Heart right ventricle (tissue), 16 donors: Measurements from ENCODE around the gene ENOX1. TPM values are rescaled to one million over a fixed set of nuclear protein-coding genes. Genes with fewer than 3 reads are reported as not detected.

Source experiments
- ATAC-seq, 8 donors: fragments of 200-7000 bp; cut with Tn5 transposase; one replicate each; pipeline ENCODE4 v1.9.1; 2020; ENCODE audit warnings: mild to moderate bottlenecking in 8 of 8, moderate library complexity in 8 of 8, moderate number of reproducible peaks in 1 of 8
- DNase-seq, 2 donors: peaks; one replicate each; pipeline ENCODE4 v3.0.0-alpha.2; 2020
- H3K27ac ChIP-seq, 10 donors: fragments of 200-600 bp; sonication (generic) in 2 of 10; one replicate each; pipeline versions ENCODE4 v1.5.0 to v1.8.0; 2020 to 2022; ENCODE audit warnings: mild to moderate bottlenecking in 3 of 10
- H3K27me3 ChIP-seq, 7 donors: fragments of 200-600 bp; one replicate each; pipeline ENCODE4 v1.8.0; 2021 to 2022; ENCODE audit warnings: mild to moderate bottlenecking in 2 of 7
- H3K36me3 ChIP-seq, 9 donors: fragments of 200-600 bp; sonication (generic) in 1 of 9; one replicate each; pipeline versions ENCODE4 v1.5.0 to v1.8.0; 2020 to 2022; ENCODE audit warnings: mild to moderate bottlenecking in 2 of 9
- H3K4me1 ChIP-seq, 9 donors: fragments of 200-600 bp; sonication (generic) in 1 of 9; one replicate each; pipeline versions ENCODE4 v1.5.0 to v1.8.0; 2020 to 2022; ENCODE audit warnings: mild to moderate bottlenecking in 4 of 9
- H3K4me3 ChIP-seq, 10 donors: fragments of 200-600 bp; sonication (generic) in 2 of 10; one replicate each; pipeline versions ENCODE4 v1.5.0 to v1.8.0; 2020 to 2022; ENCODE audit warnings: mild to moderate bottlenecking in 7 of 10, moderate library complexity in 2 of 10
- H3K9me3 ChIP-seq, 11 donors: fragments of 200-600 bp in 10 of 11; sonication (generic) in 2 of 11; one replicate each; pipeline versions ENCODE4 v1.5.0 to v1.8.0; 2013 to 2022; ENCODE audit warnings: mild to moderate bottlenecking in 2 of 11, control low read depth in 1 of 11, moderate library complexity in 1 of 11
- WGBS, 2 donors: extraction: QIAGEN DNeasy Blood & Tissue Kit; methylation state at CpG; one replicate each; pipeline ENCODE4 v1.1.7; 2013; ENCODE audit warnings: inconsistent platforms in 1 of 2; 5-methylcytosine and 5-hydroxymethylcytosine counted together
- intact Hi-C, 10 donors: fragments of 100-400 bp; cut with DNase I; formaldehyde crosslinking; loops; one replicate each; pipeline versions ENCODE4 v1.11.1 to v1.14.2; 2022
- polyA plus RNA-seq, 2 donors: library from polyadenylated mRNA; stranded (reverse); fragments of 200-250 nt; gene quantifications; one replicate each; pipeline ENCODE4 v1.2.3, GENCODE V29; 2013
- total RNA-seq, 10 donors: library from RNA; stranded (reverse); fragmentation: NEBNext Ultra II Directional in 3 of 10; extraction: Animal tissue kit (Norgen Biotek cat#: 25700) in 3 of 10; gene quantifications; one replicate each; pipeline versions ENCODE4 v1.2.1 to v1.2.4, GENCODE V29; 2021 to 2023
- TF ChIP-seq, protein P1 (sequence below), 9 donors: fragments of 200-600 bp; sonication (generic) in 2 of 9; IDR thresholded peaks; one replicate each; pipeline versions ENCODE4 v1.5.0 to v1.8.0; 2021 to 2022; ENCODE audit warnings: antibody characterized with exemption in 9 of 9, mild to moderate bottlenecking in 5 of 9, moderate library complexity in 1 of 9
- donor health status: Arrhythmogenic right ventricular cardiomyopathy.
- donor health status: ischemic (EF 13 %, LVEDD 7.1; RV severe dilation, severe dysfunction).
- donor health status: healthy with polysubstance abuse.
- donor health status: DM: no; HTN: yes; CAD: no.
- donor health status: DM: no; HTN: no; CAD: no.
- donor health status: ischemic (EF 25% LVEDD 6.9; RV normal size, moderate dysfunction).
- donor health status: ischemic (EF 25% LVEDD 5.7; RV mildly dilated, moderate dysfunction).
- donor health status: healthy.
- donor health status: DM: yes; HTN: yes; CAD: no.
- donor health status: Ischemic cardiomyopathy.
- donor health status: ischemic (EF 35%, LVEDD 5.7; RV mildly dilated, moderate dysfunction).
- donor health status: nonischemic (EF 11% LVEDD 7.7; RV severe dilation, severe dysfunction).
- donor health status: DM: yes; HTN: yes; CAD: no.
- donor health status: PGD.
- donor health status: ischemic (EF 29% LVEDD 5.4; RV normal size, mild dysfunction).
- donor health status: nonischemic (EF 23%, LVEDD 6.1; RV moderate dilation, normal function).

ENOX1 gene
- total and polyA plus RNA-seq, 12 donors, result 2.0 to 10.4 (median 7.1) TPM

DNA sequence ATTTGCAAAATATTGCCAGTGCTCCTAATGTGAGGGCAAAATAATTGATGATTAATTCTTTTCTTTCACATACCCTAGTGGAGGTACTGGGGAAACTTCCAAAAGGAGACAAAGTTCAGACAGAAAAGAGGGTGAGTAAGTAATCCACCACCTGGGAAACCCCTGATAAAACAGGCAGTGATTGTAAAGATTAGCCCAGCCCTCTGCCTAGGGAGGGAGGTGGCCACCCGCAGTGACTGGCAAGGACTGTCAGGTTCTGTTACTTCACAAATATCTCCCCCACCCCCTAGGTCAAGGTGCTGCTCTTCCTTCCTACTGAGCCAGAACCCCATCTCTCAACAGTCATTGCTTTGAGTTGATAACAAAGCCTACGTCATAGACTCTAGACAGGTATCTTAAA is 523.7 kb downstream of the ENOX1 start:
- Histone ChIP-seq H3K36me3 (no peaks in the 10 kb centered on the region), H3K27me3 (no peaks in the 10 kb centered on the region), H3K27ac (no peak overlapping the region), H3K4me1 (peaks cover 0 to 3% (median 0%) of the 10 kb centered on the region in 9 donors), H3K4me3 (no peak overlapping the region), H3K9me3 (no peaks in the 10 kb centered on the region)
- ATAC-seq, result no peak
- TF ChIP-seq, protein P1, sequence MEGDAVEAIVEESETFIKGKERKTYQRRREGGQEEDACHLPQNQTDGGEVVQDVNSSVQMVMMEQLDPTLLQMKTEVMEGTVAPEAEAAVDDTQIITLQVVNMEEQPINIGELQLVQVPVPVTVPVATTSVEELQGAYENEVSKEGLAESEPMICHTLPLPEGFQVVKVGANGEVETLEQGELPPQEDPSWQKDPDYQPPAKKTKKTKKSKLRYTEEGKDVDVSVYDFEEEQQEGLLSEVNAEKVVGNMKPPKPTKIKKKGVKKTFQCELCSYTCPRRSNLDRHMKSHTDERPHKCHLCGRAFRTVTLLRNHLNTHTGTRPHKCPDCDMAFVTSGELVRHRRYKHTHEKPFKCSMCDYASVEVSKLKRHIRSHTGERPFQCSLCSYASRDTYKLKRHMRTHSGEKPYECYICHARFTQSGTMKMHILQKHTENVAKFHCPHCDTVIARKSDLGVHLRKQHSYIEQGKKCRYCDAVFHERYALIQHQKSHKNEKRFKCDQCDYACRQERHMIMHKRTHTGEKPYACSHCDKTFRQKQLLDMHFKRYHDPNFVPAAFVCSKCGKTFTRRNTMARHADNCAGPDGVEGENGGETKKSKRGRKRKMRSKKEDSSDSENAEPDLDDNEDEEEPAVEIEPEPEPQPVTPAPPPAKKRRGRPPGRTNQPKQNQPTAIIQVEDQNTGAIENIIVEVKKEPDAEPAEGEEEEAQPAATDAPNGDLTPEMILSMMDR (IDR thresholded peaks at IDR 0.05), result no peak
- intact Hi-C loops, result no loop called here
- WGBS, 2 donors, result 61 to 88% methylated on average over 2 of the region's 2 CpGs
- no peak for DNase-seq

DNA sequence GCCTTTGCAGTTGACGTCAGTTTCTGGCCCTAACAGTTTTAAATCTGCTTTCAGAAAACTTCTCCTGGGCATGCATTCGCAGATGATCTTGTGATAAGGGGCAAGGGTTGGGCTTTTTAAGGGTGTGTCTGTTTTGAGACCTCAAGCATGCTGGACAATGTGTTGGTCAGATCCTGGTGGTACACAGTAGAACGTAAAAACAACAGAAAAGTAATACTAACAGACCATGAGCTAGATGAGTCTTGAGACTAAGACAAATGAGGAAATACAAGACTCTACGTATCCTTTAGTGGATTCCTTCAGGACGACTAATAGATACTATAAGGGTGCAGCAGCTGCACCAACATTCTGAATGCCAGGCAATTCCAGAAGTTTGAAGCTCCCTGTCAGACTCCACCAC is 525.8 kb downstream of the ENOX1 start:
- no peak for DNase-seq
- Histone ChIP-seq H3K4me1 (no peaks in the 10 kb centered on the region), H3K9me3 (no peaks in the 10 kb centered on the region), H3K27me3 (no peaks in the 10 kb centered on the region), H3K4me3 (no peak overlapping the region), H3K36me3 (no peaks in the 10 kb centered on the region), H3K27ac (no peak overlapping the region)
- WGBS, 2 donors, result 89 to 96% methylated on average over 5 of the region's 5 CpGs
- TF ChIP-seq, protein P1 (IDR thresholded peaks at IDR 0.05), result no peak
- intact Hi-C loops, result no loop called here
- ATAC-seq, result no peak

DNA sequence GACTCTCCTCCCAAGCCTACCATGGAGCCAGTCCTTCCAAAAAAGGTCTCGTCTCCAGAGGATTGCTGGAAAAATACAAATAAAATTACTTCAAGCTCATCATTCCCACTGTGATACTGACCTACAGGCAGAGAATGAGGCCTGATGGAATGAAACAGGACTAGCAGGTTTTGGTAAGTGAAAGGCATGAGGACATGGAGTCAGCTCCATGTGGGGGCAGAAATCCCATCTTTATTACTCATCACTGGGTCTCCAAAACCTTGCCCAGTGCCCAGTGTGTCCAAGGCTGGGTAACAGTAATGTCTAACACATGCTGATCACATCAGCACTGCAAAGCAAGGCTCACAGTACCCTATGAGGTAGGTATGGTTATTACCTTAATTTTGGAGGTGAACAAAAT is 528.0 kb downstream of the ENOX1 start:
- Histone ChIP-seq H3K9me3 (no peaks in the 10 kb centered on the region), H3K27ac (no peak overlapping the region), H3K4me1 (no peaks in the 10 kb centered on the region), H3K36me3 (no peaks in the 10 kb centered on the region), H3K27me3 (no peaks in the 10 kb centered on the region), H3K4me3 (no peak overlapping the region)
- 94 to 97% methylated on average over 1 of the region's 1 CpG for WGBS, 2 donors
- TF ChIP-seq, protein P1 (IDR thresholded peaks at IDR 0.05), result no peak
- DNase-seq (no peak), ATAC-seq (no peak)
- intact Hi-C loops, result no loop called here

DNA sequence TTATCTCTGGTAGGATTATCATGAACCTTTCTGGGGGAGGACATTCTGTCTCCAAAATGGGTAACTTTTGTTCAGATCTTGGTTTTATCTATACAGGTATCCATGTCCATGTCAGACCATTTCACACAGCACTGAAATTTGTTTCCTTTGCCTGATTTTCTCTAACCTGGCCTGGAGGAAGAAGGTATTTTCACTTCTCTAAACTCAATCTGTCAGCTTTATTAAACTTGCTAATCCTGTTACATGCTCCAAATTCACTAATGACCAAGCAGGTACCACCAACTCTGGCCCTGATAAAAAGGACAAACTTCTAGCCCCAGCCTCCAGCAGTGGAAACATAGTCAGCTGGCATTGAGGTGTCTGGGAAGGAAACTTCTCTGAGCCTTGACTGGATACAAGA is 529.0 kb downstream of the ENOX1 start:
- intact Hi-C loops, result no loop called here

More for the DNA sequence above, 529.0 kb downstream of the ENOX1 start:
- Histone ChIP-seq H3K4me1 (no peaks in the 10 kb centered on the region), H3K27ac (no peak overlapping the region), H3K4me3 (no peak overlapping the region), H3K36me3 (no peaks in the 10 kb centered on the region), H3K27me3 (no peaks in the 10 kb centered on the region), H3K9me3 (no peaks in the 10 kb centered on the region)
- TF ChIP-seq, protein P1 (IDR thresholded peaks at IDR 0.05), result no peak
- ATAC-seq, result no peak
- DNase-seq, result no peak
